ENCODE data around the gene LCNL1. TPM values are rescaled to one million over a fixed set of nuclear protein-coding genes. Genes with fewer than 3 reads are reported as not detected.
A peak's percentile ranks its signal among the peaks of the same experiment; 100 is the strongest.

Gene LCNL1
- total and polyA plus RNA-seq, 2 of the 13 experiments (the other 11 are each of a cell fraction or from before 2014, with no cell fraction given), result not detected

DNA sequence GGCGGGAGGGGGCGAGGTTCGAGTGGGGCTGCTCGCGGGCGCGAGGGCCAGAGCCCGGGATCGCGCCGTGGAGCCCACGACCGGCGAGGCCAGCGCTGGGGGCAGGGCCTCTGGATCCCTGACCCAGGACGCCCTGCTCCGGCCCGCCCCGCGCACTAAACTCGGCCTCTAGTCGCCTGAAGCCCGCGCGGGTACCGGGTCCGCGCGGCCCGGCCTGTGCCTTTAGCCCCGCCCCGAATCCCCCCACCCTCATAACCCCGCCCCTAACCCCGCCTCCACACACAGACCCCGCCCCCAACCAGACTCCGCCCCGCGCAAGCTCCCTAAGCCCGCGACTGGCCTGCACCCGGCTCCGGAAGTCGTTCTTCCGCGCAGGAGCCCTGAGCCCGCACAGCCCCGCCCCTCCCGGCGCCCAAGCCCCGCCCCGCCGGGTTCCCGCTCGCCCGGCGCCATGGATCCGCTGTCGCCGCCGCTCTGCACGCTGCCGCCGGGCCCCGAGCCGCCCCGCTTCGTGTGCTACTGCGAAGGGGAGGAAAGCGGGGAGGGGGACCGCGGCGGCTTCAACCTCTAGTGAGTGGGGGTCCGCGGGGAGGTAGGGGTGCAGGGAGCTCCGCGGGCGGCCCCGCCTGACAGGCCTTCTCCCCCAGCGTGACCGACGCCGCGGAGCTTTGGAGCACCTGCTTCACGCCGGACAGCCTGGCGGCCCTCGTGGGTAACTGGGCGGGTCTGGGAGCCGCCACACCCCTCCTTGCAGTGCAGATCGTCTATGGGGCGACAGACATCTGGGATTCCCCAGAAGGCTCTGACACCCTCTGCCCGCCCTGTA, 9.4 kb downstream of the LCNL1 start, which contains the start of gene PAXX (continued):
- TF ChIP-seq, protein P1, sequence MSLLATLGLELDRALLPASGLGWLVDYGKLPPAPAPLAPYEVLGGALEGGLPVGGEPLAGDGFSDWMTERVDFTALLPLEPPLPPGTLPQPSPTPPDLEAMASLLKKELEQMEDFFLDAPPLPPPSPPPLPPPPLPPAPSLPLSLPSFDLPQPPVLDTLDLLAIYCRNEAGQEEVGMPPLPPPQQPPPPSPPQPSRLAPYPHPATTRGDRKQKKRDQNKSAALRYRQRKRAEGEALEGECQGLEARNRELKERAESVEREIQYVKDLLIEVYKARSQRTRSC (CRISPR knock-in tag; IDR thresholded peaks at IDR 0.05; ENCODE audit: low read depth), result no peak
- TF ChIP-seq ZFP1 (CRISPR knock-in tag; IDR thresholded peaks at IDR 0.05) (no peak; the same call in 1 of the 2 replicates), SYNCRIP (IDR thresholded peaks at IDR 0.05; ENCODE audit: insufficient read depth, low read depth, low read length) (no peak), ZMYM3 (CRISPR knock-in tag; IDR thresholded peaks at IDR 0.05) (no peak), LCORL (IDR thresholded peaks at IDR 0.05) (no peak), LCORL (CRISPR knock-in tag; IDR thresholded peaks at IDR 0.05) (no peak), MBD4 (IDR thresholded peaks at IDR 0.05; ENCODE audit: borderline replicate concordance, low read length) (no peak), RFX3 (CRISPR knock-in tag; IDR thresholded peaks at IDR 0.05) (no peak), ZBTB42 (CRISPR knock-in tag; IDR thresholded peaks at IDR 0.05) (no peak), HOXA7 (CRISPR knock-in tag; IDR thresholded peaks at IDR 0.05) (no peak), CBX5 (CRISPR knock-in tag; IDR thresholded peaks at IDR 0.05; ENCODE audit: borderline replicate concordance) (no peak), SNRNP70 (IDR thresholded peaks at IDR 0.05; ENCODE audit: low read depth, low read length) (no peak), DPF2 (CRISPR knock-in tag; IDR thresholded peaks at IDR 0.05; ENCODE audit: borderline replicate concordance, low read depth) (no peak), GPN1 (CRISPR knock-in tag; IDR thresholded peaks at IDR 0.05; ENCODE audit: borderline replicate concordance) (no peak), ZZZ3 (CRISPR knock-in tag; IDR thresholded peaks at IDR 0.05; ENCODE audit: borderline replicate concordance) (no peak)
- TF ChIP-seq, protein P2, sequence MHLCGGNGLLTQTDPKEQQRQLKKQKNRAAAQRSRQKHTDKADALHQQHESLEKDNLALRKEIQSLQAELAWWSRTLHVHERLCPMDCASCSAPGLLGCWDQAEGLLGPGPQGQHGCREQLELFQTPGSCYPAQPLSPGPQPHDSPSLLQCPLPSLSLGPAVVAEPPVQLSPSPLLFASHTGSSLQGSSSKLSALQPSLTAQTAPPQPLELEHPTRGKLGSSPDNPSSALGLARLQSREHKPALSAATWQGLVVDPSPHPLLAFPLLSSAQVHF (CRISPR knock-in tag; IDR thresholded peaks at IDR 0.05), result peak; percentile 61; the same call in 1 of the 2 replicates
- TF ChIP-seq, protein P3, sequence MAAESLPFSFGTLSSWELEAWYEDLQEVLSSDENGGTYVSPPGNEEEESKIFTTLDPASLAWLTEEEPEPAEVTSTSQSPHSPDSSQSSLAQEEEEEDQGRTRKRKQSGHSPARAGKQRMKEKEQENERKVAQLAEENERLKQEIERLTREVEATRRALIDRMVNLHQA (CRISPR knock-in tag; IDR thresholded peaks at IDR 0.05), result no peak
- TF ChIP-seq, protein P4, sequence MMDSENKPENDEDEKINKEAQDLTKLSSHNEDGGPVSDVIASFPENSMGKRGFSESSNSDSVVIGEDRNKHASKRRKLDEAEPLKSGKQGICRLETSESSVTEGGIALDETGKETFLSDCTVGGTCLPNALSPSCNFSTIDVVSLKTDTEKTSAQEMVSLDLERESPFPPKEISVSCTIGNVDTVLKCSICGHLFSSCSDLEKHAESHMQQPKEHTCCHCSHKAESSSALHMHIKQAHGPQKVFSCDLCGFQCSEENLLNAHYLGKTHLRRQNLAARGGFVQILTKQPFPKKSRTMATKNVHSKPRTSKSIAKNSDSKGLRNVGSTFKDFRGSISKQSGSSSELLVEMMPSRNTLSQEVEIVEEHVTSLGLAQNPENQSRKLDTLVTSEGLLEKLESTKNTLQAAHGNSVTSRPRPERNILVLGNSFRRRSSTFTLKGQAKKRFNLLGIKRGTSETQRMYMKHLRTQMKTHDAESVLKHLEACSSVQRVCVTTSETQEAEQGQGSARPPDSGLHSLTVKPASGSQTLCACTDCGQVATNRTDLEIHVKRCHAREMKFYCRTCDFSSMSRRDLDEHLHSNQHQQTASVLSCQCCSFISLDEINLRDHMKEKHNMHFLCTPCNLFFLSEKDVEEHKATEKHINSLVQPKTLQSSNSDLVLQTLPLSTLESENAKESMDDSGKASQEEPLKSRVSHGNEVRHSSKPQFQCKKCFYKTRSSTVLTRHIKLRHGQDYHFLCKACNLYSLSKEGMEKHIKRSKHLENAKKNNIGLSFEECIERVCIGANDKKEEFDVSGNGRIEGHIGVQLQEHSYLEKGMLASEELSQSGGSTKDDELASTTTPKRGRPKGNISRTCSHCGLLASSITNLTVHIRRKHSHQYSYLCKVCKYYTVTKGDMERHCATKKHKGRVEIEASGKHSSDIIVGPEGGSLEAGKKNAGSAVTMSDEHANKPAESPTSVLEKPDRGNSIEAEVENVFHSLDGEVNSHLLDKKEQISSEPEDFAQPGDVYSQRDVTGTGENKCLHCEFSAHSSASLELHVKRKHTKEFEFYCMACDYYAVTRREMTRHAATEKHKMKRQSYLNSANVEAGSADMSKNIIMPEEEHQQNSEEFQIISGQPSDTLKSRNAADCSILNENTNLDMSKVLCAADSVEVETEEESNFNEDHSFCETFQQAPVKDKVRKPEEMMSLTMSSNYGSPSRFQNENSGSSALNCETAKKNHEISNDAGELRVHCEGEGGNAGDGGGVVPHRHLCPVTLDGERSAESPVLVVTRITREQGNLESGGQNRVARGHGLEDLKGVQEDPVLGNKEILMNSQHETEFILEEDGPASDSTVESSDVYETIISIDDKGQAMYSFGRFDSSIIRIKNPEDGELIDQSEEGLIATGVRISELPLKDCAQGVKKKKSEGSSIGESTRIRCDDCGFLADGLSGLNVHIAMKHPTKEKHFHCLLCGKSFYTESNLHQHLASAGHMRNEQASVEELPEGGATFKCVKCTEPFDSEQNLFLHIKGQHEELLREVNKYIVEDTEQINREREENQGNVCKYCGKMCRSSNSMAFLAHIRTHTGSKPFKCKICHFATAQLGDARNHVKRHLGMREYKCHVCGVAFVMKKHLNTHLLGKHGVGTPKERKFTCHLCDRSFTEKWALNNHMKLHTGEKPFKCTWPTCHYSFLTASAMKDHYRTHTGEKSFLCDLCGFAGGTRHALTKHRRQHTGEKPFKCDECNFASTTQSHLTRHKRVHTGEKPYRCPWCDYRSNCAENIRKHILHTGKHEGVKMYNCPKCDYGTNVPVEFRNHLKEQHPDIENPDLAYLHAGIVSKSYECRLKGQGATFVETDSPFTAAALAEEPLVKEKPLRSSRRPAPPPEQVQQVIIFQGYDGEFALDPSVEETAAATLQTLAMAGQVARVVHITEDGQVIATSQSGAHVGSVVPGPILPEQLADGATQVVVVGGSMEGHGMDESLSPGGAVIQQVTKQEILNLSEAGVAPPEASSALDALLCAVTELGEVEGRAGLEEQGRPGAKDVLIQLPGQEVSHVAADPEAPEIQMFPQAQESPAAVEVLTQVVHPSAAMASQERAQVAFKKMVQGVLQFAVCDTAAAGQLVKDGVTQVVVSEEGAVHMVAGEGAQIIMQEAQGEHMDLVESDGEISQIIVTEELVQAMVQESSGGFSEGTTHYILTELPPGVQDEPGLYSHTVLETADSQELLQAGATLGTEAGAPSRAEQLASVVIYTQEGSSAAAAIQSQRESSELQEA (CRISPR knock-in tag; IDR thresholded peaks at IDR 0.05; ENCODE audit: not compliant biosample characterization), result peak; percentile 84
